ENCODE results near the gene DCAF6. TPM values are rescaled to one million over a fixed set of nuclear protein-coding genes. Genes with fewer than 3 reads are reported as not detected.

Gene DCAF6
- total and polyA plus RNA-seq, 4 donors, result 33.5 to 105 (median 71.1) TPM

GRCh38 chr1:168102487-168102886 lies 166.0 kb downstream of the DCAF6 start:
- Histone ChIP-seq H3K4me1 (ENCODE audit: control insufficient read depth in 4 of 4, insufficient read depth in 4 of 4, low read length in 3 of 4) (peaks cover 0 to 5% (median 0%) of the 10 kb centered on the region in 4 donors), H3K36me3 (ENCODE audit: control insufficient read depth in 4 of 4, insufficient read depth in 3 of 4, low read depth in 1 of 4, low read length in 3 of 4) (no peaks in the 10 kb centered on the region), H3K9ac (ENCODE audit: low read depth in 1 of 2, low read length in 2 of 2) (no peak overlapping the region), H3K9me3 (ENCODE audit: control insufficient read depth in 4 of 4, low read length in 3 of 4) (no peaks in the 10 kb centered on the region), H3K27ac (ENCODE audit: low read depth in 1 of 2, low read length in 2 of 2) (no peak overlapping the region), H3K27me3 (ENCODE audit: control insufficient read depth in 4 of 4, insufficient read depth in 4 of 4, low read length in 3 of 4) (no peaks in the 10 kb centered on the region), H3K4me3 (ENCODE audit: low read depth in 1 of 3, low read length in 3 of 3) (no peak overlapping the region)
- no peak for TF ChIP-seq REST (IDR thresholded peaks at IDR 0.05)
- TF ChIP-seq FOXA1 (IDR thresholded peaks at IDR 0.05), result no peak
- TF ChIP-seq ZBTB33 (IDR thresholded peaks at IDR 0.05), result no peak
- no peak for TF ChIP-seq YY1 (IDR thresholded peaks at IDR 0.05)
- WGBS, result 87% methylated on average over 1 of the region's 1 CpG
- DNase-seq (ENCODE audit: low spot score), result no peak

- WGBS, result 88% methylated on average over 11 of the region's 11 CpGs
- H3K27me3 ChIP-seq (ENCODE audit: control insufficient read depth in 4 of 4, insufficient read depth in 4 of 4, low read length in 3 of 4), result no peaks in the 10 kb centered on the region
- H3K36me3 ChIP-seq (ENCODE audit: control insufficient read depth in 4 of 4, insufficient read depth in 3 of 4, low read depth in 1 of 4, low read length in 3 of 4), result no peaks in the 10 kb centered on the region
- DNase-seq (ENCODE audit: low spot score), result no peak
- peaks cover 0 to 5% (median 0%) of the 10 kb centered on the region in 4 donors for H3K4me1 ChIP-seq (ENCODE audit: control insufficient read depth in 4 of 4, insufficient read depth in 4 of 4, low read length in 3 of 4)
- no peak overlapping the region for H3K9ac ChIP-seq (ENCODE audit: low read depth in 1 of 2, low read length in 2 of 2)
- no peaks in the 10 kb centered on the region for H3K9me3 ChIP-seq (ENCODE audit: control insufficient read depth in 4 of 4, low read length in 3 of 4)
- H3K27ac ChIP-seq (ENCODE audit: low read depth in 1 of 2, low read length in 2 of 2), result no peak overlapping the region
- no peak for TF ChIP-seq RXRA (IDR thresholded peaks at IDR 0.05)
- H3K4me3 ChIP-seq (ENCODE audit: low read depth in 1 of 3, low read length in 3 of 3), result no peak overlapping the region
Measured at GRCh38 chr1:168104535-168104934, 168.1 kb downstream of the DCAF6 start.

GRCh38 chr1:168105846-168106245 lies 169.4 kb downstream of the DCAF6 start:
- no peaks in the 10 kb centered on the region for H3K36me3 ChIP-seq (ENCODE audit: control insufficient read depth in 4 of 4, insufficient read depth in 3 of 4, low read depth in 1 of 4, low read length in 3 of 4)
- no peak overlapping the region for H3K27ac ChIP-seq (ENCODE audit: low read depth in 1 of 2, low read length in 2 of 2)
- H3K4me1 ChIP-seq (ENCODE audit: control insufficient read depth in 4 of 4, insufficient read depth in 4 of 4, low read length in 3 of 4), result peaks cover 0 to 5% (median 0%) of the 10 kb centered on the region in 4 donors
- H3K9ac ChIP-seq (ENCODE audit: low read depth in 1 of 2, low read length in 2 of 2), result no peak overlapping the region
- no peaks in the 10 kb centered on the region for H3K27me3 ChIP-seq (ENCODE audit: control insufficient read depth in 4 of 4, insufficient read depth in 4 of 4, low read length in 3 of 4)
- H3K4me3 ChIP-seq (ENCODE audit: low read depth in 1 of 3, low read length in 3 of 3), result no peak overlapping the region
- no peak for DNase-seq (ENCODE audit: low spot score)
- H3K9me3 ChIP-seq (ENCODE audit: control insufficient read depth in 4 of 4, low read length in 3 of 4), result no peaks in the 10 kb centered on the region
- 95% methylated on average over 6 of the region's 6 CpGs for WGBS
- TF ChIP-seq HNF4A (conservative IDR thresholded peaks at IDR 0.05) (no peak), TAF1 (conservative IDR thresholded peaks at IDR 0.05) (no peak), MAX (IDR thresholded peaks at IDR 0.05) (no peak), FOXA1 (IDR thresholded peaks at IDR 0.05) (no peak), ATF3 (IDR thresholded peaks at IDR 0.05) (no peak), FOXA2 (IDR thresholded peaks at IDR 0.05) (no peak), SP1 (IDR thresholded peaks at IDR 0.05) (no peak), RXRA (IDR thresholded peaks at IDR 0.05) (no peak), REST (IDR thresholded peaks at IDR 0.05) (no peak), GABPA (IDR thresholded peaks at IDR 0.05 in 1 of 2, conservative IDR thresholded peaks at IDR 0.05 in 1 of 2) (no peak), JUND (IDR thresholded peaks at IDR 0.05) (no peak), CTCF (IDR thresholded peaks at IDR 0.05; ENCODE audit: low read depth, low read length, missing input control) (no peak), EGR1 (IDR thresholded peaks at IDR 0.05; ENCODE audit: low read depth in 2 of 2) (no peak), YY1 (IDR thresholded peaks at IDR 0.05) (no peak), NR2F2 (IDR thresholded peaks at IDR 0.05) (no peak)
